Posterior vena cava (tissue), 2 donors: ENCODE data around the gene TSPAN9. TPM values are rescaled to one million over a fixed set of nuclear protein-coding genes. Genes with fewer than 3 reads are reported as not detected.

Source experiments
- DNase-seq: peaks from one replicate; pipeline ENCODE4 v3.0.0-alpha.2; 2020; ENCODE audit warnings: low spot score
- intact Hi-C, 2 donors: fragments of 100-400 bp; cut with DNase I; formaldehyde crosslinking; loops; one replicate each; pipeline versions ENCODE4 v1.14.1 to v1.14.2; 2022 to 2023
- total RNA-seq, 2 donors: library from RNA; stranded (reverse); fragmentation: NEBNext Ultra II Directional; extraction: Animal tissue kit (Norgen Biotek cat#: 25700); gene quantifications; one replicate each; pipeline ENCODE4 v1.2.1, GENCODE V29; 2021
- donor health status: DM: yes; HTN: yes; CAD: no.
- donor health status: DM: yes; HTN: yes; CAD: no.

The TSPAN9 gene
- total RNA-seq, 2 donors from 2014 or later = 34.2 to 38.5 TPM

GRCh38 chr12:3265406-3265805 is 188.2 kb downstream of the TSPAN9 start:
- no peak for DNase-seq
- intact Hi-C loops = loop anchor here in 1 of 2 donors (5.0 kb wide), 1 partner anchor 63 kb away; no protein-coding TSS in a partner anchor

GRCh38 chr12:3266638-3267037 is 189.5 kb downstream of the TSPAN9 start:
- DNase-seq = no peak
- intact Hi-C loops = loop anchor here in 1 of 2 donors (5.0 kb wide), 1 partner anchor 64 kb away; no protein-coding TSS in a partner anchor

DNA sequence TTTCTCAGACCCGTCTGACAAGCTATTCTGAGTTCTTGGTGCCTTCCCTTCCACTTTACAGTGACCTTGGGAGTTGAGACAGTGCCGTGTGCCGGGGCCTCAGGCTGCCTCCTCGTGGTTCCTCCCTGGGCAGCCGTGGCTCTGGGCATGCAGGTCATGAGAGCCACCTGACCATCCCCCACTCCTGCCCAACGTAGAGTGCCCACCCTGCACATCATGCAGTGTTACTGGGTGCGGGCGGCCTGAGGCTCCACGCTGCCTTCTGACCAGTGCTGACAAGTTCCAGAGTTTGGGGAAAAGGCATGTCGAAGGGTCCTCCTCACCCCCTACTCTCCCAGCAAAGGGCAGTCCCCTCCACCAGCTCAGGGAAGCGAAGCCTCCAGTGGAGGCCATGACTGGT is 190.5 kb downstream of the TSPAN9 start:
- intact Hi-C loops = loop anchor here in 1 of 2 donors (5.0 kb wide), 1 partner anchor 65 kb away; no protein-coding TSS in a partner anchor
- DNase-seq = no peak

GRCh38 chr12:3269594-3269993 is 192.4 kb downstream of the TSPAN9 start:
- intact Hi-C loops = loop anchor here in 1 of 2 donors (5.0 kb wide), 1 partner anchor 67 kb away; no protein-coding TSS in a partner anchor
- no peak for DNase-seq

DNA sequence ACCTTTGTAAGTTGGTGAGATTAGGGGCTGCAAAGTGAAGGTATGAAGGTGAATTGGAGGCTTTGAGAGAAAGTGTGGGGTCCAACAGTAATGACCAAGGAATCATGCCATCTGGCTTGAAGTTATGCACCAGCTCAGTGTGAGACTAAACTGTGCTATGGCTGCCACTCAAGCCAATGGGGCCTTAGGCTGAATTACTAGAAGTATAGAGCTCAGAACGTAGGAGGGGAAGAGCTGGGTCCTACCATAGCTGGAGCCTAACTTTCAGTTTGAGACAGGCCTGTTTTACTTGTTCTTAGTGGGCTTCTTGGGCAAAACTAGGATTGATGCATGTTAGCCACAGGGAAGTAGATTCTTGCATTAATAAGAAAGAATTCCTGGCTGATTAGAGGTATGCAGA is 194.0 kb downstream of the TSPAN9 start:
- no peak for DNase-seq
- intact Hi-C loops = loop anchor here (5.0 to 10.0 kb wide), 2 partner anchors 196 to 199 kb away; partner anchors contain the start of gene TSPAN9 (in 1 of the 2)

DNA sequence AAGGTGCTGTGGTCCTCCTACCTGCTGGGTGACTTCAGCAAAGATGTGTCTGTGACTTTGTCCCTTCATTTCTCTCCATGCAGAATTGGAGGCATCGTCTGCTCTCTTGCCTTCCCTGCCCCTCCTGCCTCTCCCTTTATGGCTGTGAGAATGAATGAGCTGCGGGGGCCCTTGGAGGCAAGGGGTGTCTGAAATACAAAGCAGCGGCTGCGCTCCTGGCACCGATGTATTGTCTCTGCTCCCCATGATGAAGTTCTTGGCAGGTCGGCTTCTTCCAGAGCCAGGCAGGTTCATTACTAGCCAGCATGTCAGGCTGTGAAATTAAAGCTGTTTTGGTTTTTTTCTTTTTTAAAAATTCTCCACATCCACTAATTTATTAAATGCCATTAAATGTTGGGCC is 194.5 kb downstream of the TSPAN9 start:
- no peak for DNase-seq
- intact Hi-C loops = loop anchor here (5.0 to 10.0 kb wide), 2 partner anchors 197 to 199 kb away; partner anchors contain the start of gene TSPAN9 (in 1 of the 2)

- intact Hi-C loops = loop anchor here (5.0 to 10.0 kb wide), 2 partner anchors 198 to 201 kb away; partner anchors contain the start of gene TSPAN9 (in 1 of the 2)
- DNase-seq = no peak
Measured at GRCh38 chr12:3272958-3273357, 195.8 kb downstream of the TSPAN9 start.

GRCh38 chr12:3273409-3273853 is 196.3 kb downstream of the TSPAN9 start:
- DNase-seq = no peak
- intact Hi-C loops = loop anchor here (5.0 to 10.0 kb wide), 2 partner anchors 199 to 201 kb away; partner anchors contain the start of gene TSPAN9 (in 1 of the 2)

DNA sequence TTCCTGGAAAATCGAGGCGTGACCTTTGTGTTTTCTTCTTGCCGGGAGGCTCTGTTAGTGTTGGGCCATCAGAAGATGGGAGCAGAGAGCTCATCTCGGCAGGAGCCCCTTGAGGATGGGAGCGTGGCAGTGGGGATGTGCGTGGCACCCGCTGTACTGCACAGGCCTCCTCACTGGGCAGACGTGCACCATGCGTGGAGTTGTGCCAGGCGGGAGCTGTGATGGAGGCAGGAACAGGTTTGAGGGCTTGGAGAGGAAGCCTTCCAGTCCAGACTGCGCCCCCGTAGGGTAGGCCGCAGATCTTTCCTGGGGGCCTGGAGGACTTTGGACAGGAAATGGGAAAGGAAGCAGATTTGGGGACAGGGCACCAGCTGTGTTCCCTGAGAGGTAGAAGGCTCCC is 197.5 kb downstream of the TSPAN9 start:
- no peak for DNase-seq
- intact Hi-C loops = loop anchor here (2.0 to 10.0 kb wide), 4 partner anchors 138 to 202 kb away; partner anchors contain the start of gene TSPAN9 (in 1 of the 2)

DNA sequence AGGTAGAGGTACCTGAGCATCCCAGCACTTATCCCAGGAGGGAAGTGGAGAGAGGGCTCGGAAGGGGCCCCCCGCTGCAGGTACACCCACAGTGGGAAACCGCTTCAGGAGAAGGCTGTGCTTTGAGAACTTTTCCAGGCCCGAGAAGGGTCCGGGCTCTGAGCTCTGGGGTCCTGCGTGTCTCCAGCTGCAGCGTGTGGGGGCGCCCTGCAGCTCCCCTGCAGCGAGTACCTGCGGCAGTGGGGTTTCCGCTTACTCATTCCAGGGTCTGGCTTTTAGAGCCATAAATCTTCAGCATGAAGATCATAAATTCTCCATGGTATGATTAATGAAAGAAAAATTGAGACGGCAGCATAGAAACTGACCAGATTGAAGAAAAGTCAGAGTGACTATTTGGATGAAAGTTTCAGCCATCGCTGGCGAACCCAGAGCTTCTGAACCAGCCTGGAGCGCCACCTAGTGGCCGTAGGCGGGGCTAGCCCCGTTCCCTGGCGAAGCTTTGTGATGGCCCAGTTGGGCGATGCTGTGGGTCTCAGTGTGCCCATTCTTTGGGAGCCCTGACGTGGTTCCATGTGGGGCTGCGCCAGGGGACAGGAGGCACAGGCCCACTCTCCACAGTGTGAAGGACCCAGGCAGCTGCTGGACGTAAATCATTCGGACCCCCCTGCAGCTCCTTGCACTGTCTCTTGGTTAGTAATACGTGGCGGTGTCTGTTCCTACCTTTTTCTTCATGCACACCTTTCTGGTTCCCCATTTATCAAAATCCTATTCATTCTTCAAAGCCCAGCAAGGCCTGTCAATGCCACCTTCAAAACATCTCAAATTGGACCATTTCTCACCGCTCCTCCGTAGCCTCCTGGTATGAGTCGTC is 198.2 kb downstream of the TSPAN9 start:
- intact Hi-C loops = loop anchor here (2.0 to 10.0 kb wide), 3 partner anchors 139 to 201 kb away; partner anchors contain the start of gene TSPAN9 (in 1 of the 2)
- peak; percentile 92 for DNase-seq

DNA sequence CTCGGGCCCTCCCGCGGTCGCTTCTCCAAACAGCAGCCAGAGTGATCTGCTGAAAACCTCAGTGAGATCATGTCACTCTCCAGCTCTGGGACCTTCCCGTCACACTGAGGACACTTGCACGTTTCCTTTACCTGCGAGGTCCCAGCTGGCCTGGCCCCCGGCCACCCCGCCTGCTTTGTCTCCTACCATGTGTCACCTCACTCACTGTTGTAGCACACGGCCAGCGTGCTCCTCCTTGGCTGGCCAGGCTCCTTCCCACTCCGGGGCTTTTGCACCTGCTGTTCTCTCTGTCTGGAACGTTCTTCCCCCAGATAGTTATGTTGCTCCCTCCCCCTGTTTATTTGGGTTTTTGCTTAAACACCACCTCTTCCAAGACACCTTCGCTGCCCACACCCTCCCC is 199.0 kb downstream of the TSPAN9 start:
- DNase-seq = no peak
- intact Hi-C loops = loop anchor here in 1 of 2 donors (10.0 kb wide), 1 partner anchor 201 kb away; the partner anchor contains the start of gene TSPAN9

GRCh38 chr12:3277306-3277943 is 200.2 kb downstream of the TSPAN9 start:
- DNase-seq = no peak
- intact Hi-C loops = loop anchor here in 1 of 2 donors (10.0 kb wide), 1 partner anchor 203 kb away; the partner anchor contains the start of gene TSPAN9

- intact Hi-C loops = loop anchor here in 1 of 2 donors (10.0 kb wide), 1 partner anchor 204 kb away; the partner anchor contains the start of gene TSPAN9
Measured at GRCh38 chr12:3278681-3279414, 201.7 kb downstream of the TSPAN9 start.

GRCh38 chr12:3279415-3279780 is 202.2 kb downstream of the TSPAN9 start:
- intact Hi-C loops = loop anchor here in 1 of 2 donors (10.0 kb wide), 1 partner anchor 205 kb away; the partner anchor contains the start of gene TSPAN9
- DNase-seq = no peak

More at GRCh38 chr12:3278681-3279414, 201.7 kb downstream of the TSPAN9 start:
- no peak for DNase-seq

- DNase-seq = no peak
- intact Hi-C loops = loop anchor here in 1 of 2 donors (10.0 kb wide), 1 partner anchor 205 kb away; the partner anchor contains the start of gene TSPAN9
Measured at GRCh38 chr12:3279832-3280231, 202.7 kb downstream of the TSPAN9 start.

DNA sequence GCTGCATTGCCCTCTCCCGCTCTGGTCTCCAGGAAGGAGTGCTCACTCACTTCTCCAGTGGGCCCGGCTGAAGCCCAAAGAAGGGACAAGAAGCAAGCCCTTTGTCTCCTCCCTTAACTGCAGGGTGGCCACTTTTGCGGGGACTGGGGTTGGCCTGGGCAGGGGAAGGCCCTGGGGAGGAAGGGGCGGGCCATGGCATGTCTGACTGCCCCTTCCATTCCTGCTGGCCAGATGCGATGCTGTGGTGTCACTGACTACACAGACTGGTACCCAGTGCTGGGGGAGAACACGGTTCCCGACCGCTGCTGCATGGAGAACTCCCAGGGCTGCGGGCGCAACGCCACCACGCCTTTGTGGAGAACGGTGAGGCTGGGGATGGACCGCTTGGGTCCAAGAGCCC is 203.8 kb downstream of the TSPAN9 start:
- intact Hi-C loops = no loop called here
- no peak for DNase-seq

GRCh38 chr12:3281588-3282383 is 204.6 kb downstream of the TSPAN9 start:
- intact Hi-C loops = no loop called here
- no peak for DNase-seq

- intact Hi-C loops = no loop called here
Measured at GRCh38 chr12:3282384-3282670, 205.1 kb downstream of the TSPAN9 start.

More at GRCh38 chr12:3282384-3282670, 205.1 kb downstream of the TSPAN9 start:
- no peak for DNase-seq
